Measurements from ENCODE around the gene MFSD11. TPM values are rescaled to one million over a fixed set of nuclear protein-coding genes. Genes with fewer than 3 reads are reported as not detected.
A peak's percentile ranks its signal among the peaks of the same experiment; 100 is the strongest.

The MFSD11 gene
- polyA plus RNA-seq, 3 donors: 19.8 to 24.8 (median 23.8) TPM

DNA sequence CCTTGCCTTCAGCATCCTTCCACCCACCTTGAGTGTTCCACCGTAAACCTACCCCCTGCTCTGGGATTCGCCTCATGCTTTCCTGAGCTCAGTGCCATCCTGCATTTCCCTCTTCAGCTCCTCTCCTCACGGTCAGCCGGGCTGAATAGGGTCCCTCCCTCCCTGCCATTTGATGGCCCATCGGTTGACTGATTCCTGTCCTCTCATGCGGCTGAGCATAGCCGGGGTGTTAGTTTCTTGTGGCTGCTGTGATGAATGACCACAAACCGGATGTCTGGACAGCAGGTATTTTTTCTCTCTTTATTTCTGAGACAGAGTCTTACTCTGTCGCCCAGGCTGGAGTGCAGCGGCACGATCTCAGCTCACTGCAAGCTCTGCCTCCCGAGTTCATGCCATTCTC lies 86.2 kb downstream of the MFSD11 start:
- Histone ChIP-seq H3K4me3 (replicated peaks in 1 of 3; ENCODE audit: low read depth in 2 of 3, low read length in 3 of 3) (no peak overlapping the region), H3K79me2 (ENCODE audit: insufficient read depth, low read length) (no peaks in the 10 kb centered on the region), H3K9ac (ENCODE audit: insufficient read depth, low read length, poor library complexity, severe bottlenecking) (no peak overlapping the region), H3K4me2 (replicated peaks; ENCODE audit: extremely low read depth, low read length, poor library complexity, severe bottlenecking) (no peak overlapping the region), H3K36me3 (replicated peaks in 1 of 2; ENCODE audit: control insufficient read depth in 1 of 2, insufficient read depth in 2 of 2, low read length in 2 of 2) (no peaks in the 10 kb centered on the region), H4K20me1 (ENCODE audit: insufficient read depth, low read length) (no peaks in the 10 kb centered on the region), H3K4me1 (ENCODE audit: control insufficient read depth in 1 of 2, insufficient read depth in 2 of 2, low read length in 2 of 2) (peaks cover 0 to 9% of the 10 kb centered on the region in 2 donors), H3K27me3 (ENCODE audit: control insufficient read depth in 2 of 2, insufficient read depth in 2 of 2, low read length in 2 of 2) (no peaks in the 10 kb centered on the region), H3K9me3 (replicated peaks in 1 of 2; ENCODE audit: control insufficient read depth in 1 of 2, insufficient read depth in 1 of 2, low read length in 2 of 2) (no peaks in the 10 kb centered on the region), H2AFZ (ENCODE audit: insufficient read depth, low read depth, low read length, poor library complexity, severe bottlenecking) (no peak overlapping the region), H3K27ac (ENCODE audit: low read depth in 1 of 2, low read length in 2 of 2) (no peak overlapping the region)
- TF ChIP-seq CTCF (IDR thresholded peaks at IDR 0.05): no peak
- Mint-ChIP-seq H3K4me1 (peaks cover 13% of the 10 kb centered on the region), H3K4me3 (no peak overlapping the region), H3K27me3 (ENCODE audit: low read depth in 3 of 3) (peaks cover 0 to 16% (median 6%) of the 10 kb centered on the region in 3 donors), H3K27ac (no peak overlapping the region), H3K36me3 (no peaks in the 10 kb centered on the region), H3K9me3 (no peaks in the 10 kb centered on the region)
- intact Hi-C loops (cut with micrococcal nuclease): no loop called here
- WGBS (ENCODE audit: insufficient coverage): 94% methylated on average over 10 of the region's 12 CpGs
- DNase-seq: no peak

DNA sequence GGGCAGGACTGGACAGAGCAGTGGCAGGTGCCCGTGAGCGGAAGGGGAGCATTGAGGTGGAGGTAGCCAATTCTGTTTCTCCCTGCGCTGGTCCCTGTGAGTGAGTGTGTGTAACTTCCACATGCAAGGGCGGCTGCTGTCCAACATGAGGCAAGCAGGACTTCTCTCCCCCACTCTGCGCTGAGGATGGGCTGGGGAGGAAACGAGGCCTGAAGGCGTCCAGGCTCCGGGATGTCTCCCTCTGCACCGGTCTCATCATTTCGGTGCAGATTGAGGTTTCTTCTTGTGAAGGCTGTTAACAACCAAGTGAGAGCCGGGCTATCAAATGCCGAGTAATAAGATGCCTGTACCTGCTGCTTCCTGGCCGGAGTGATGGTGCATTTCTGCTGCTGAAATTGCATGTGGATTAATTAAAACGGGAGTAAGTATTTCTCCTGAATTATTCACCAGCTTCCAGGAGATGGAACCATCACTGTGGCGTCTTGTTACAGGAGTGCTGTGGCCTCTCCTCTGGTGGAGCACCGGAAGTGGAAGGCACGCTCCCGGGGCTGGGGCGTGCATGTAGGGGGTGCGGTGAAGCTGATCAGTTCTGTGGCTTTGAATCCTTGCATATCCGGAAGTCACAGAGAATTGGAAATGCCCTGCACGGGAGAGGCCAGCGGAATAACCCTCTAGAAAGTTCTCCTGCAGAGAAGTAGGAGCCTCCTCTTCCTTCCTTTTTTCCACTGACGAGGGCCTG lies 88.6 kb downstream of the MFSD11 start:
- H3K9ac ChIP-seq (ENCODE audit: insufficient read depth, low read length, poor library complexity, severe bottlenecking): no peak overlapping the region
- no peaks in the 10 kb centered on the region for H3K36me3 Mint-ChIP-seq
- H3K79me2 ChIP-seq (ENCODE audit: insufficient read depth, low read length): no peaks in the 10 kb centered on the region
- no peak for DNase-seq
- H3K4me1 ChIP-seq (ENCODE audit: control insufficient read depth in 1 of 2, insufficient read depth in 2 of 2, low read length in 2 of 2): peaks cover 0 to 9% of the 10 kb centered on the region in 2 donors
- peak overlapping the region; percentile 52 for H2AFZ ChIP-seq (ENCODE audit: insufficient read depth, low read depth, low read length, poor library complexity, severe bottlenecking)
- H3K27me3 ChIP-seq (ENCODE audit: control insufficient read depth in 2 of 2, insufficient read depth in 2 of 2, low read length in 2 of 2): no peaks in the 10 kb centered on the region
- H3K4me1 Mint-ChIP-seq: peaks cover 9% of the 10 kb centered on the region
- H3K9me3 Mint-ChIP-seq: no peaks in the 10 kb centered on the region
- TF ChIP-seq CTCF (IDR thresholded peaks at IDR 0.05): no peak
- WGBS (ENCODE audit: insufficient coverage): 44% methylated on average over 13 of the region's 24 CpGs
- peaks cover 0 to 11% (median 8%) of the 10 kb centered on the region in 3 donors for H3K27me3 Mint-ChIP-seq (ENCODE audit: low read depth in 3 of 3)
- peak overlapping the region in 1 of 7 donors; percentile 16 for H3K27ac Mint-ChIP-seq
- intact Hi-C loops (cut with micrococcal nuclease): no loop called here
- H3K27ac ChIP-seq (ENCODE audit: low read depth in 1 of 2, low read length in 2 of 2): no peak overlapping the region
- H3K36me3 ChIP-seq (replicated peaks in 1 of 2; ENCODE audit: control insufficient read depth in 1 of 2, insufficient read depth in 2 of 2, low read length in 2 of 2): no peaks in the 10 kb centered on the region
- peak overlapping the region; percentile 20 to 62 for H3K4me3 Mint-ChIP-seq
- H3K9me3 ChIP-seq (replicated peaks in 1 of 2; ENCODE audit: control insufficient read depth in 1 of 2, insufficient read depth in 1 of 2, low read length in 2 of 2): no peaks in the 10 kb centered on the region
- peak overlapping the region; percentile 21 for H3K4me2 ChIP-seq (replicated peaks; ENCODE audit: extremely low read depth, low read length, poor library complexity, severe bottlenecking)
- no peaks in the 10 kb centered on the region for H4K20me1 ChIP-seq (ENCODE audit: insufficient read depth, low read length)
- no peak overlapping the region for H3K4me3 ChIP-seq (replicated peaks in 1 of 3; ENCODE audit: low read depth in 2 of 3, low read length in 3 of 3)
